HG03460 (cell line): Measurements from ENCODE around the gene MGST2.

Experiments used
- ATAC-seq: cut with Tn5 transposase; IDR thresholded peaks from one replicate; pipeline ENCODE4 v1.9.1; 2021; ENCODE audit not compliant: unreplicated experiment

MGST2 gene

GRCh38 chr4:139669335-139669734 lies 3.7 kb downstream of the MGST2 start:
- no peak for ATAC-seq

- no peak for ATAC-seq
Measured at GRCh38 chr4:139669890-139670289, 4.3 kb downstream of the MGST2 start.

GRCh38 chr4:139670775-139671174 lies 5.2 kb downstream of the MGST2 start:
- ATAC-seq = no peak

GRCh38 chr4:139672215-139672614 lies 6.6 kb downstream of the MGST2 start:
- ATAC-seq = no peak

- ATAC-seq = no peak
Measured at GRCh38 chr4:139672732-139673131, 7.1 kb downstream of the MGST2 start.

- no peak for ATAC-seq
Measured at GRCh38 chr4:139674875-139675550, 9.4 kb downstream of the MGST2 start.

GRCh38 chr4:139675651-139676050 lies 10.0 kb downstream of the MGST2 start:
- no peak for ATAC-seq

- ATAC-seq = no peak
Measured at GRCh38 chr4:139676365-139676764, 10.7 kb downstream of the MGST2 start.

- ATAC-seq = no peak
Measured at GRCh38 chr4:139676913-139677585, 11.4 kb downstream of the MGST2 start.

GRCh38 chr4:139682309-139682708 lies 16.7 kb downstream of the MGST2 start:
- no peak for ATAC-seq

- ATAC-seq = no peak
Measured at GRCh38 chr4:139682741-139683151, 17.1 kb downstream of the MGST2 start.

GRCh38 chr4:139684351-139684750 lies 18.7 kb downstream of the MGST2 start:
- ATAC-seq = no peak

- no peak for ATAC-seq
Measured at GRCh38 chr4:139685180-139685579, 19.6 kb downstream of the MGST2 start.

- ATAC-seq = no peak
Measured at GRCh38 chr4:139686130-139686529, 20.5 kb downstream of the MGST2 start.

- no peak for ATAC-seq
Measured at GRCh38 chr4:139686988-139687387, 21.4 kb downstream of the MGST2 start.

GRCh38 chr4:139689093-139689722 lies 23.6 kb downstream of the MGST2 start:
- no peak for ATAC-seq

GRCh38 chr4:139690419-139690818 lies 24.8 kb downstream of the MGST2 start:
- no peak for ATAC-seq

- peak; percentile 67 for ATAC-seq
Measured at GRCh38 chr4:139692309-139693012, 26.8 kb downstream of the MGST2 start.

GRCh38 chr4:139694522-139695107 lies 29.0 kb downstream of the MGST2 start:
- no peak for ATAC-seq

- no peak for ATAC-seq
Measured at GRCh38 chr4:139696491-139696890, 30.9 kb downstream of the MGST2 start.
